Activated naive CD4-positive, alpha-beta T cell treated with anti-CD3 and anti-CD28 coated beads, Interleukin-2, amount 10 ng/mL, durations not matched to agents 7 days and 5 days (primary cell): ENCODE results near the gene BRINP2.

Experiments
- CTCF ChIA-PET: fragments of 350-600 bp; sonication (Branson Sonifier 250); formaldehyde crosslinking; loops from one replicate; lab custom pipeline; 2021; ENCODE audit warnings: antibody characterized with exemption; lab: Charles Lee
- DNase-seq: peaks from one replicate; pipeline ENCODE4 v3.0.0-alpha.2; 2020
- H3K27ac Mint-ChIP-seq: one replicate; pipeline ENCODE4 v1.8.0; 2021; ENCODE audit warnings: mild to moderate bottlenecking, moderate library complexity, mixed read lengths
- H3K27me3 Mint-ChIP-seq: one replicate; pipeline ENCODE4 v1.8.0; 2021; ENCODE audit warnings: mild to moderate bottlenecking, mixed read lengths
- H3K36me3 Mint-ChIP-seq: one replicate; pipeline ENCODE4 v1.8.0; 2021; ENCODE audit warnings: mixed read lengths
- H3K4me1 Mint-ChIP-seq: one replicate; pipeline ENCODE4 v1.8.0; 2021; ENCODE audit warnings: mixed read lengths
- H3K4me3 Mint-ChIP-seq: one replicate; pipeline ENCODE4 v1.8.0; 2021; ENCODE audit warnings: mild to moderate bottlenecking, moderate library complexity, mixed read lengths
- H3K9me3 Mint-ChIP-seq: one replicate; pipeline ENCODE4 v1.8.0; 2021; ENCODE audit warnings: mixed read lengths

BRINP2 gene

GRCh38 chr1:177142791-177143271, 27.9 kb upstream of the BRINP2 start:
- Mint-ChIP-seq H3K4me1 (no peaks in the 10 kb centered on the region), H3K27ac (no peak overlapping the region), H3K4me3 (no peak overlapping the region), H3K36me3 (no peaks in the 10 kb centered on the region), H3K9me3 (no peaks in the 10 kb centered on the region), H3K27me3 (no peaks in the 10 kb centered on the region)
- CTCF ChIA-PET, result no interaction called here
- DNase-seq, result no peak

- no peaks in the 10 kb centered on the region for H3K36me3 Mint-ChIP-seq
- no peaks in the 10 kb centered on the region for H3K9me3 Mint-ChIP-seq
- DNase-seq, result no peak
- H3K27me3 Mint-ChIP-seq, result no peaks in the 10 kb centered on the region
- H3K4me1 Mint-ChIP-seq, result no peaks in the 10 kb centered on the region
- CTCF ChIA-PET, result no interaction called here
- H3K27ac Mint-ChIP-seq, result no peak overlapping the region
- H3K4me3 Mint-ChIP-seq, result no peak overlapping the region
These were observed 25.4 kb upstream of the BRINP2 start for GRCh38 chr1:177145106-177146070.

- Mint-ChIP-seq H3K27me3 (no peaks in the 10 kb centered on the region), H3K4me3 (no peak overlapping the region), H3K4me1 (no peaks in the 10 kb centered on the region), H3K9me3 (no peaks in the 10 kb centered on the region), H3K27ac (no peak overlapping the region), H3K36me3 (no peaks in the 10 kb centered on the region)
- CTCF ChIA-PET, result no interaction called here
- no peak for DNase-seq
These were observed 24.3 kb upstream of the BRINP2 start for GRCh38 chr1:177146499-177146898.

- no peaks in the 10 kb centered on the region for H3K9me3 Mint-ChIP-seq
- no peaks in the 10 kb centered on the region for H3K36me3 Mint-ChIP-seq
- DNase-seq, result no peak
- no peak overlapping the region for H3K27ac Mint-ChIP-seq
- CTCF ChIA-PET, result no interaction called here
- no peaks in the 10 kb centered on the region for H3K4me1 Mint-ChIP-seq
- H3K4me3 Mint-ChIP-seq, result no peak overlapping the region
- peaks cover 18% of the 10 kb centered on the region for H3K27me3 Mint-ChIP-seq
These were observed 8.5 kb upstream of the BRINP2 start for GRCh38 chr1:177162243-177162642.

- no peak overlapping the region for H3K27ac Mint-ChIP-seq
- H3K4me3 Mint-ChIP-seq, result no peak overlapping the region
These were observed 6.8 kb upstream of the BRINP2 start for GRCh38 chr1:177163844-177164379.

DNA sequence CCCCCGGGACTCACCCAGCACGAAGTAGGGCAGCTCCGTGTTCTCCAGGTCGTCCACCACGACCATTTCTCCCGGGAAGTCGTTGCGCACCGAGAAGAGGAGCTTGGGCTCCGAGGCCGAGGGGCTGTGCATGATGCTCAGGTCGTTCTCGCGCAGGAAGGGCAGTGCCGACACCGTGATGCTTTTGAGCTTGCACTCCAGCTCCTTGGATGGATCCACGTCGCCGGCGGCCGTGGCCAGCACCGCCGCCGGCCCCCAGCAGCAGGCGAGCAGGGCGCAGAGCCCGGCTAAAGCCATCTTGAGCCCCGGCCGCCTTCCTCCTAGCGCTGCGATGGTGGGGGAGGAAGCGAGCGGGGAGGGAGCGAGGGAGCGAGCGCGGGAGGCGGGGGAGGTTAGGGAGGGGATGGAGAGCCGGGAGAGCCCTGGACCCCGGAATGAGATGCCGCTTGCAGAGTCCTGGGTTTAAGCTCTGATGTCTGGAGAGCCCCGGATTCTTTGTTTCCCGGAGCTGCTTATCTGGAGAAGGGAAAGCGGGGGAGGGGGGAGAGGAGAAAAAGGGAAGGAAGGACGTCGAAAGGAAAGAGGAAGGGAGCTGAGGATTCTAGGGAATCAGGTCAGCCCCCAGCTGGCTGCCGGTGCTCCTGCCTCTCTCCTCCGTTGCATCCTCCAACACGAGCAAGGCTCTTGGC, 6.2 kb upstream of the BRINP2 start, which contains the start of gene ASTN1:
Gene ASTN1, minus strand, starts transcription at position 333 of the 689 bp plus-strand sequence. Its CDS starts 36 bp downstream, at position 297.
- Mint-ChIP-seq H3K27ac (no peak within 1 kb of the TSS), H3K4me3 (no peak within 1 kb of the TSS), H3K27me3 (peaks cover 18% of the 10 kb centered on the region)

More at GRCh38 chr1:177163844-177164379, 6.8 kb upstream of the BRINP2 start:
- Mint-ChIP-seq H3K4me1 (no peaks in the 10 kb centered on the region), H3K27me3 (peaks cover 18% of the 10 kb centered on the region), H3K36me3 (no peaks in the 10 kb centered on the region), H3K9me3 (no peaks in the 10 kb centered on the region)
- no peak for DNase-seq
- CTCF ChIA-PET, result no interaction called here

DNA sequence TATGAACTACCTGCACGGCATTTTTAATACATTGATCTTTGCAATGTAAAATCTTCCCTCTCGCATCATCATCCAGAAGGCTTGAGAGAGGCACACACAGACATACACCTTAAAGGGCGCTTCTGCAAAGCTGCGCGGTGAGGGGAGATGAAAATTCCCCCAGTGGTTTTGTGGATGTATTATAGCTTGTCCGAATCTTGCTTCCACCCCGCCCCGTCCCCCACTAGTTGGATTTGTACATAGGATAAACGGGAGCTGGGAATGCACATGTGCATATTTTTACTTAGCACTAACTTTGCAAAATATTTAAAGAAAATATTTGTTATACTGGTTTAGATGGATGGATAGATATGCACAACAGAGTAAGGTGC, 5.7 kb upstream of the BRINP2 start:
- Mint-ChIP-seq H3K4me1 (no peaks in the 10 kb centered on the region), H3K4me3 (no peak overlapping the region), H3K27ac (no peak overlapping the region), H3K27me3 (peaks cover 18% of the 10 kb centered on the region), H3K36me3 (no peaks in the 10 kb centered on the region), H3K9me3 (no peaks in the 10 kb centered on the region)
- CTCF ChIA-PET, result no interaction called here
- no peak for DNase-seq

More for the DNA sequence above, 6.2 kb upstream of the BRINP2 start, which contains the start of gene ASTN1:
- no peaks in the 10 kb centered on the region for H3K36me3 Mint-ChIP-seq
- H3K4me1 Mint-ChIP-seq, result no peaks in the 10 kb centered on the region
- no peaks in the 10 kb centered on the region for H3K9me3 Mint-ChIP-seq
- CTCF ChIA-PET, result no interaction called here
- no peak for DNase-seq

DNA sequence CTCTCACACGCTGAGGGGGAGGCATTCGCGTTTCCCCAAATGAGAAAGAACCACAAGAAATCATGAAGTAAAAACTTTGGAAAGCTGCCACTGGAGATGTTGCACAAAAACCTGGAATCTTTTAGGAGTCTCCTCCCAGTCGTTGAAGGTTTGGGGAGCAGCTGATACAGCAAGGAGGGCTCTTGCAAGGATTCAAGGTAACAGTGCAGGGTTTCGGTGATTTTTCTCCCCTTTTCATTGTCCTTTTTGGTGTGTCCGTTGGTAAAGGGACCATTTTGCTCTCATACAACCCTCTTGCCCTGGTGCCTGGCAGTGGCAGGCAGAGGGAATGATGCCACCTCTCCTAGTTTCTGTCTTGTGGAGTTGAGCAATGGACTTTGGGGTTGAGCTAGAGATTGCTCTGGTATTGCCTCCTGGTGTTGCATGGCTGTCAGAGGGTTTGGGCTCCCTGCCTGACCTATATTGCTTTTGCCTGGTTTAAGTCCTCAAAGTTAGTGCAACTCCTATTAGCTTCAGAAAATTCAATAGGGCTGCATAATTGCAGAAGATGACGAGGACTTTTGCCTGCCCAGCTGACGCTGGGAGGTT, 872 bp downstream of the BRINP2 start:
- no peak overlapping the region for H3K4me3 Mint-ChIP-seq
- CTCF ChIA-PET, result interaction anchor here (1.1 kb wide), 1 partner anchor 274 kb away, joined by 3 read pairs; no protein-coding TSS in a partner anchor
- DNase-seq, result no peak
- H3K27ac Mint-ChIP-seq, result no peak overlapping the region
- peaks cover 4% of the 10 kb centered on the region for H3K27me3 Mint-ChIP-seq
- no peaks in the 10 kb centered on the region for H3K9me3 Mint-ChIP-seq
- H3K4me1 Mint-ChIP-seq, result no peaks in the 10 kb centered on the region
- H3K36me3 Mint-ChIP-seq, result no peaks in the 10 kb centered on the region

- CTCF ChIA-PET, result no interaction called here
- Mint-ChIP-seq H3K27ac (no peak overlapping the region), H3K9me3 (no peaks in the 10 kb centered on the region)
These were observed 1.5 kb downstream of the BRINP2 start for GRCh38 chr1:177172272-177172671.

GRCh38 chr1:177172866-177173265, 2.1 kb downstream of the BRINP2 start:
- Mint-ChIP-seq H3K36me3 (no peaks in the 10 kb centered on the region), H3K4me1 (no peaks in the 10 kb centered on the region), H3K27ac (no peak overlapping the region), H3K27me3 (peaks cover 4% of the 10 kb centered on the region), H3K4me3 (no peak overlapping the region), H3K9me3 (no peaks in the 10 kb centered on the region)
- CTCF ChIA-PET, result no interaction called here
- no peak for DNase-seq

More at GRCh38 chr1:177172272-177172671, 1.5 kb downstream of the BRINP2 start:
- no peak for DNase-seq
- Mint-ChIP-seq H3K4me1 (no peaks in the 10 kb centered on the region), H3K4me3 (no peak overlapping the region), H3K36me3 (no peaks in the 10 kb centered on the region), H3K27me3 (peaks cover 4% of the 10 kb centered on the region)

DNA sequence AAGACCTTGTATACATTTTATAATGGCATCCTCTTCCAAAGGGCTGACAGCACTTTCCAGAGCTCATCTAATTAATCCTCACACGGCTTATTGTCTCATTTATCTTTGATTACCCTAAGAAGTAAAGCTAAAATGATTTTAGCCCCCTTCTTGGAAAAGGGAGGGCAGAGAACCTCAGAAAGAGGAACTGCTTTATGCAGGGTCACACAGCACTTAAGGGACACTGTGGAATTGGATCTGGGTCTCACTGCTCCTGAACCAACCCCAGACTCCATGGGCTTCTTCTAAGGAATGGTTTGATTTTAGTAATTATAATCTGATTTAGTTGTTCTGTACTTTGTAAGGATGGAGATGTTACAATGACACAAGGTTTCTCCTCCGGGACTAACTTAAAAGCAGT, 3.2 kb downstream of the BRINP2 start:
- H3K9me3 Mint-ChIP-seq, result no peaks in the 10 kb centered on the region
- CTCF ChIA-PET, result no interaction called here
- no peak for DNase-seq
- no peaks in the 10 kb centered on the region for H3K4me1 Mint-ChIP-seq
- H3K27me3 Mint-ChIP-seq, result peaks cover 4% of the 10 kb centered on the region
- H3K4me3 Mint-ChIP-seq, result no peak overlapping the region
- H3K36me3 Mint-ChIP-seq, result no peaks in the 10 kb centered on the region
- H3K27ac Mint-ChIP-seq, result no peak overlapping the region

DNA sequence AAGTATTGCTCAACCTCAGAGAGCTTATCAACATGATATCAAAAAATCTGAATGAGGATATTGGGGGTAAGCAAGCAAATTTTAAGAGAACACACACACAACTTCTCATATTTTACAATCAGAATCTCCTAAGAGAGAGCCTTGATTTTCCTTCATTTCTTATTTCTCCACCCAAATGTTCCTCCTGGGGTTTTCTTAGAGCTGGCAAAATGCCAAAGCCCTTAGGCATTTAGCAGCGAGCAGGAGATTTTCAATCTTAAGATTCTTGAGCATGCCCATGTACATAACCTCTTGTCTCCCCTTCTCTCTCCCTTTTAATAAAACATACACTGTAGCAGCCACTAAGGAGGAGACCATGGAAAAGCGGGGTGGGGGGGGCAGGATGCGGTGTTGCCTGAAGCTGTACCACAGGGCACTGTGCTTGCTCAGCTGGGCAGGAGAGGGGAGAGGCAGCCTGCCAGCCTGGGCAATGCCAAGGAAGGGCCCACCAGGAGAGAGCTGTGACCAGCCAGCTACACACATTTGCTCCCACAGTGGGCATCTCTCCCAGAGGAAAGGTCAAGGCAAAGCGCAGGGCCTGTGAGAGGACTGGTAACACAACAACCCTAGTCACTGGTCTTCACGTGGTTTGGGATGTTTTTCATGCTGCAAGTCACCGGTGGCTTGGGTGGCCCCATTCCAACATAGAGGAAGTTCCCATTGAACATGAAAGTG, 4.3 kb downstream of the BRINP2 start:
- H3K4me1 Mint-ChIP-seq, result no peaks in the 10 kb centered on the region
- H3K27me3 Mint-ChIP-seq, result peaks cover 4% of the 10 kb centered on the region
- H3K9me3 Mint-ChIP-seq, result no peaks in the 10 kb centered on the region
- no peak overlapping the region for H3K27ac Mint-ChIP-seq
- H3K4me3 Mint-ChIP-seq, result no peak overlapping the region
- DNase-seq, result no peak
- CTCF ChIA-PET, result no interaction called here
- H3K36me3 Mint-ChIP-seq, result no peaks in the 10 kb centered on the region

DNA sequence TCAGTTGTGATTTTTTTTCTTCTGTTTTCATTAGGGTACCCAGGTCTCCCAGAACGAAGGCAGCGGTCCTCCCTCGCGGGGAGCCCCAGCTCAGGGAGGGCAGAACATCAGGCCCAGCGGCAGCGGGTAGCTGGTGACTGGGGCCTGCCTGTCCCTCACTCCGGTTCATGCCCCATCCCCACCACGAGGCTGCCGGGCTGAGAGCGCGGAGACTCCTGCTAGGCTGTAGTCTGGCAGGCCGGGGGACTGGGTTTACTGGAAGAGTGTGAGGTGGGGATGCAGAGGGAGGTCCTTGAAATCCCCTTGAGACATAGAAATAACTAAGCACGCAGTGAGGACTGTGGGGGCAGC, 10.5 kb downstream of the BRINP2 start:
- H3K9me3 Mint-ChIP-seq, result no peaks in the 10 kb centered on the region
- DNase-seq, result no peak
- no peak overlapping the region for H3K27ac Mint-ChIP-seq
- no peaks in the 10 kb centered on the region for H3K36me3 Mint-ChIP-seq
- peaks cover 10% of the 10 kb centered on the region for H3K27me3 Mint-ChIP-seq
- peaks cover 8% of the 10 kb centered on the region for H3K4me1 Mint-ChIP-seq
- CTCF ChIA-PET, result no interaction called here
- H3K4me3 Mint-ChIP-seq, result no peak overlapping the region
